HG03342 (cell line): Measurements from ENCODE around the gene TMEM69.
"Not testable (repeated sequence)": the region's sequence is repeated elsewhere in the genome, so short reads cannot be mapped to it uniquely, and the experiment has no call there.

ENCODE experiments used
- ATAC-seq: cut with Tn5 transposase; IDR thresholded peaks from one replicate; pipeline ENCODE4 v1.9.1; 2021; ENCODE audit warnings: mild to moderate bottlenecking, moderate library complexity; ENCODE audit not compliant: unreplicated experiment

Gene TMEM69, protein sequence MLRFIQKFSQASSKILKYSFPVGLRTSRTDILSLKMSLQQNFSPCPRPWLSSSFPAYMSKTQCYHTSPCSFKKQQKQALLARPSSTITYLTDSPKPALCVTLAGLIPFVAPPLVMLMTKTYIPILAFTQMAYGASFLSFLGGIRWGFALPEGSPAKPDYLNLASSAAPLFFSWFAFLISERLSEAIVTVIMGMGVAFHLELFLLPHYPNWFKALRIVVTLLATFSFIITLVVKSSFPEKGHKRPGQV

DNA sequence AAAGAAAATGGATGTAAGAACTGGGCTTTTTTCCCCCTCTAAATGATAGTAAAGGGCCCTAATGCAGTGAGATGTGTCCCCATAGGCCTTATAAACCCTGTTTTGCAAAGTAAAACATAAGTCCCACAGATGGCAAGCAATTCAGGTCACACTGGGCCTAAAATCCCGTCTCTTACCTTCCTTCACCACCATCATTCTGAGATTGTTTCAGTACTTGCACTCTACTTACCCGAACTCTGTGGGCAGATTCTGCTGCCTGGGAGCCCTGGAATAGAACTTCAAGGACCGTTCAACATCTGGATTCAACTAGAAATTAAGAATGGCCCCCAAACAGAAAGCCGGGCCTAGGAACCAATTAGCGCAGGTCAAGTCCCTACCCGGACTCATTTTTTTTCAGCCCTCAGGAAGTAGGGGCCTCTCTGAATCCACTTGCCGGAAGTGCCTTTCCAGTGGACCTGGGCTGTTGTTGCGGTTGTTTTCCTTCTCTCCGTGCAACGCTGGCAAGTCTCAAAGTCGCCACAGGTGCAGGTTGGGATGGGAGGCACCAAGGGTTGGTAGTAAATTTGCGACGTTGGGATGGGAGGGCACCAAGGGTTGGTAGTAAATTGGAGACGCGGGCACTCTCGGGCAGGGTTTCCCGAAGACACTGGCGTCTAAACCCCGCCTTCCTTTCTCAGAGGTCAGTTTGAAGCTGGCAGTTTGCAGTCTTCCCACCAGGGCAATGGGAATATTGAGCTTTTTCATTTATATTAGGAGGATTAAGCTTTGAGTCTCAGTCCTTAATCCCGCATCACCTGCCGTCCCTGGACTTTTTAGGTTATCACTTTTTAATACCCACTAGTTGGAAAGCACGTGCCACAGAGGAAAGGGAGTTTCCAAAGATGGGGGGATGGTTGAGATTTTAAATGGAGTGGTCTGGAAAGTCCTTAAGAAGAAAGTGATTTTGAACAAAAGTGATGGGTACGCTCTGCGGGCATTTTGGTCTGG lies at the start of gene TMEM69:
TSS of gene TMEM69 (plus strand) at position 428 of the 987 bp plus-strand sequence. CDS start 2,888 bp downstream, outside the sequence.
- ATAC-seq, result peak; percentile 26

DNA sequence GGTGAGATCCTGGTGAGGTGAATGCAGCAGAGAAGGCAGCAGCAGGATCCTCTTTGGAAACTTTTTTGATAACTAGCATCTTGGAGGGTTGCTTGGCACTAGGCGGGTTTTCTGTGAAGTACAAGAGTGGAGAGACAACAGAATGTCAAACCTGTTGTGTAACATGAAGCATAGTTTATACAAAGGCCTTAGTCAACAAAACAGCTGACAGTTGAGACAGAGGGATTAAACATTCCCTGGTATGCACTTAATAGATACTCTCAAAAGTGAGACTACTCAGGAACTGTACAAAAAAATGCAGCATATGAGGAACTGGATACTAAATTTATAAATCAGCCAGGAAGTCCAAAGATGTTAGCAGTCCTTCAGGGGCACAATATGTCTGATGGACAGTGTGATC lies 47.7 kb upstream of the TMEM69 start:
- ATAC-seq, result no peak

DNA sequence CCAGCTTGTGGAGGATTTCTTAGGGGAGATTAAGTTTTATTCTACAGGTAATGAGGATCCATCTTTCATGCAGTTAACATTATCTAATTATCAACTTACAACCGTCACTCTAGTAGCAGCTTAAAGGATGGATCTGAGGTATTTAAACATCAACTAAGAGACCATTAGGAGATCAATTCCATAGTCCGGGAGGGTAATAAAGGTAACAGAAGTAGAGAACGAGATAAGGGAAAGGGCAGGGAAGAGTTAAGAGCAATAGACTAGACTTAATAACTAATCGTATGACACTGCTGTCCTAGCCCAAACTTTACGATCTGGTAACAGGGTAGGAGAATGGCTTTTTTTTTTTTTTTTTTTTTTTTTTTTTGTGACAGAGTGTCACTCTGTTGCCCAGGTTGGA lies 44.7 kb upstream of the TMEM69 start:
- ATAC-seq, result no peak

DNA sequence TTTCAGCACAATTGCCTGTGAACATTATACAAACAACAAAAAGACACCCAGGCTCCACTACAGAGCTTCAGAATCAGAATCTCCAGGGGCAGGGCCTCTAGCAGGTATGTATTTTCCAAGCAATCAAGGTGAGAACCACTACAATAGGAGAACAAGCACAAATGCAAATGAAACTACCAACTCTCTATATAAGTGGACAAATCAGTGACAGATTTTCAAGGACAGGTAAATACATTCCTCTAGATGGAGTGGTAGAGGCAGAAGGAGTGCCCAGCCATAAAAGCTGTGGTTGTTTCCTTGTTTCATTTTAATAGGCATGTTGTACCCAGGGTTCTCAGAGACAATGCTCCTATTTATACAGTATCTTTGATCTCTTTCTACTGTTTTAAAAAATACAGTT lies 44.0 kb upstream of the TMEM69 start:
- no peak for ATAC-seq

DNA sequence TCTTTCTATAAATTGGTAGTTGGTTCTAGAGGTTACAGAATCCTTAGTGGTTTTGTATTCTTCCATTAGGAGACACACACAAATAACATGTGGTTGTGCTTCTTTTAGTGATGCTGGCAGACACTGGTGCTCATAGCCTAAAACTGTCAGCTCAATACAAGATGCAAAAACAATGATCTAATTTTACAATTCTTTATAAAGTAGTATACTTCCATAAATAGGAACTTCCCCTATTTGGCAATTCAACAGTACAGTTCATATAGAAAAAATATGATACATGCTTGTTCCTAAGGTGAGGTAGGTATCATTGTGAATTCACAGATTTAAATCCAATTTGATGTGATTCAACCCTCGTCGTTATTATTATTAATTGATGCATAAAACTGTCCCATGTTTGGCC lies 43.3 kb upstream of the TMEM69 start:
- ATAC-seq, result no peak

DNA sequence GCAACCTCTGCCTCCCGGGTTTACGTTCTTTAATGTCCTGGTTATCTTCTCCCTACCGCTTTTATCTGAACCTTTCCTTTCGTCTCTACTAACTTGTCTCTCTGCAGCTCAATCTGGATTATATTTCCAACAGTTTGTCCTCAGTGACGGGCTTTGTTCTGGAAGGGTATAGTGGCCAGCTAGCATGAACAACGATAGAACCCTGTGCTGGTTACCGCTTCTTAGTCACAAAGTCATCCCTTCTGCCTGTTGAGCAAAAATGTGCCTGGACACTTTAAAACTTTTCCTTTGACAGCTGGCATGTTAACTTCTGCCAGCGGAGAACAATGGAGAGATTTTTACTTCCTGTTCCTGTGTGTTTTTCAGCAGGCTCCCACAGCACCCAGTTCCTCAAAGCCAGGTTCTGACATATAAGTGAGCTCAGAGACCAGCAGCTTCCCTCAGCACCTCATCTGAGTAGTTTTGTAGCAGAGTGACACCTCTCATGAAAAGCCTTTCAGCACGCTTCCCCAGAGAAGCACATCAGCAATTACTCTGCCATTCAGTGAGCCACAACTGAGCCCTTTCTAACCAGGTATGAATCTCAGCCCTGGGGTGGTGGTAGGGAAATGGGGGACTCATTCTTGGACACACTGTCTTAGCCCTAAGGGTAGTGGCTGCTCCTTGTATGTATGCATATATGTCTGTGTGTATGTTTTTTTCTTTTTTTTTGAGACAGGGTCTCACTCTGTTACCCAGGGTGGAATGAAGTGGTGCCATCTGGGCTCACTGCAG lies 40.5 kb upstream of the TMEM69 start:
- ATAC-seq, result no peak

DNA sequence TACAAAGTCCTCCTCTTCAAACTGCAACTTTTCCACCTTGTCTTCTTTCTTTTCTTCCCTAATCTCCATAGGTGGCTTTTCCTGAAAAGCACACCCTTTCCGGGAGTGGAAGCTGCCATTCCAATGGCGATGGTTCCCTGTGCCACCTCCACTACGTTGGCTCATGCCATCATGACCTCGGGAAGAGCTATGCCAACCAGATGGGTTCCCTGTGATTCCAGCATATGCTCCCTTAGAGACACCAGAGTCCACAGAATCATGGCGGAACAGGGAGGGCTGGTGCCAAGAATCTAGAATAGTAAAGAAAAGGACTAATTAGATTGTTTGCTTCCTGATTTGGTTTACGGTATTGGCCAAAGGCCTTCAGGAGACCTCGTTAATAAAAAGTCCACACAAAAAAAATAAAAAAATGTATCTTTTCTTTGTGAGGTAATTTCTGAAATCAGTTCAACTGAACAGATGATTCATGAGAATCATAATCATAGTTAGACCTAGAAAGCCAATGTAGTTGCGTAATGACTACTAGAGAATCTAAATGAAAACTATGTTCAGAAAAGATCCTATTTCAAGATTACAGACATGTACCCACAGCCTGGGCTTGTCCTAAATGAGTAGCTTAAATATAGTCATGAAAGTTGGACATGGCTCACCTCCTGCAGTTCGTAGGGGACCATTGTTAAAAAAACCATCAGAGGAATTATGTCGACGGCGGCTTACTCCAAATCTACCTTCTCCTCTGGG lies 33.3 kb upstream of the TMEM69 start:
- ATAC-seq, result no peak

DNA sequence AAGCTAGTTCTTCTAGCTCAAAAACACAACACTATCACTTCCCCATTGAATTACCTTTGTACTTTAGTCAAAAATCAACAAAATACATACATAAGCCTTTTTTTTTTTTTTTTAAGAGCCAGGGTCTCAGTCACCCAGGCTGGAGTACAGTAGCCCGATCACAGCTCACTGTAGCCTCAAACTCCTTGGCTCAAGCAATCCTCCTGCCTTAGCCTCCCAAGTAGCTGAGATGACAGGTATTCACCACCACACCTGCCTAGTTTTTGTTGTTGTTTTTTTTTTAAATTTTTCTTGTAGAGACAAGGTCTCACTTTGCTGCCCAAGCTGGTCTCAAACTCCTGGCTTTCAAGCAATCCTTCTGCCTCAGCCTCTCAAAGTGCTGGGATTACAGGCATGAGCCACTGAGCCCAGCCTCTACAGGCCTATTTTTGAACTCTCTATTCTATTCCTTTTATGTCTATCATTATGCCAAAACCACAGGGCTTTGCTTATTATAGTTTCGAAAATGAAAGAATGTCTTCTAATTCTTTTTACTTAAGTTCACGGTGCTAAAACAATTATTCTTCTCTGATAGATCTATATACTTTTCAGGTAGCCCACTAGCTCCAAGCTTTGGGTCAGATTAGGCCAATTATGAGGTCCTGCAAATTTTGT lies 31.3 kb upstream of the TMEM69 start:
- ATAC-seq, result no peak

DNA sequence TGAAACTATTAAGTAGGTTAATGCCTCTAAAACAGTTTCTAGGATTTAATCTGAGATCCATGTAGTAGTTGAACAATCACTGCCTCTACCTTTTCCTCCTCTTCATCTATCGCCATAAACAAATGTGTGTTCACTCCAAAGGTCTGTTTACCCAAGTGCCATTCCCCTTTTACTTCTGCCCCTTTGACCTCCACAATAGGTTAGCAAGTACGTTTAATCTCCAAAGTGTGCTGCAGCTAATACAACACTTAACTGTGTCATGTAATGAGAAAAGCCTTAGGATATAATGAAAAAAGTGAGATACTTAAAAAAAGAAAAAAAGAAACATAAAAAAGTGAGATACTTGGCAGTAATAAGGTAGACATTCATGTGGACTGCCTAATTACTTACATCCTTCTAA lies 29.8 kb upstream of the TMEM69 start:
- ATAC-seq, result no peak

DNA sequence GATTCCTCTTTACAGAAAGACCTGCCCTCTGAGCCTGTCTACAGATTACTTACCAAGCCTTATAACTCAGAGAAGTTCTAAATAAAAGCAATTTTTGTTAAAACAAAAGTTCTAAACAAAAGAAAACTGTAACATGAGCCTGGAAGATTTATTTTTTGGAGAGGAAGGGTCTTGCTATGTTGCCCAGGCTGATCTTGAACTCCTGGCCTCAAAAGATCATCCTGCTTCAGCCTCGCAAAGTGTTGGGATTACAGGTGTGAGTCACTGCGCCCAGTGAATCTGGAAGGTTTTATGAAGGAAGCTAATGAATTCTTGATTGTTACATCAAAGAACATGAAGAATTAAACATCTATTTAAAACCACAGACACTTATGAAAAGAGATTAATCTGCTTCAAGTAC lies 28.8 kb upstream of the TMEM69 start:
- no peak for ATAC-seq

DNA sequence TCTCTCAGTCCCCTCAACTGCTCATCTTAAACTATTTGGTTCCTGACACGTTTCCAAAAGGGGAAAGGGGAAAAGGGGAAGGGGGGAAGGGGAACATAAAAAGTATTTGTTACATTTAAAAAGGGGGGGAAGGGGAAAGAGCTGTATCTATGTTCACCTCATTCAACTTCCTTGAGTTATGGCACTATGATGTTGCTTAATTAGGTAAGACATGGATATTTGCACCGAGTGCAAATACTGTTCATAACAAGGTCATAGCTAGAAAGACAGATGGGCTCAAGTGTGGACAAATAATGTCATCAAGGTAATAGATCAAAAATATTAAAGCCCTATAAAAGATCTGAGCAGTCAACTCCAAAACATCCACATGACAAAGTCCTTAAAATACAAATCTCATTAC lies 27.6 kb upstream of the TMEM69 start:
- ATAC-seq, result no peak

DNA sequence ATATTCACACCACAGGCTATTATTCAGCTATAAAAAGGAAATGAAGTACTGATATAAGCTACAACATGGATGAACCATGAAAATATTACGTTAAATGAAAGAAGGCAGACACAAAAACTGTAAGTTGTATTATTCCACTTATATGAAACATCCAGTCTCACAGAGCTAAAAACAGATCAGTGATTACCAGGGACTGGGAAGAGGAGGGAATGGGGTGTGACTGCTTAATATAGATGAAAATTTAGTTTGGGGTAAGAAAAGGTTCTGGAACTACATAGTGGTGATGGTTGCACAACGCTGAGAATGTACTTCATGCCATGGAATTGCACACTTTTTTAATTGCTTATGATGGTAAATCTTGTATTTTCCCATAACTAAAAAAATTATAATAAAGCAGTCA lies 21.1 kb upstream of the TMEM69 start:
- no peak for ATAC-seq

DNA sequence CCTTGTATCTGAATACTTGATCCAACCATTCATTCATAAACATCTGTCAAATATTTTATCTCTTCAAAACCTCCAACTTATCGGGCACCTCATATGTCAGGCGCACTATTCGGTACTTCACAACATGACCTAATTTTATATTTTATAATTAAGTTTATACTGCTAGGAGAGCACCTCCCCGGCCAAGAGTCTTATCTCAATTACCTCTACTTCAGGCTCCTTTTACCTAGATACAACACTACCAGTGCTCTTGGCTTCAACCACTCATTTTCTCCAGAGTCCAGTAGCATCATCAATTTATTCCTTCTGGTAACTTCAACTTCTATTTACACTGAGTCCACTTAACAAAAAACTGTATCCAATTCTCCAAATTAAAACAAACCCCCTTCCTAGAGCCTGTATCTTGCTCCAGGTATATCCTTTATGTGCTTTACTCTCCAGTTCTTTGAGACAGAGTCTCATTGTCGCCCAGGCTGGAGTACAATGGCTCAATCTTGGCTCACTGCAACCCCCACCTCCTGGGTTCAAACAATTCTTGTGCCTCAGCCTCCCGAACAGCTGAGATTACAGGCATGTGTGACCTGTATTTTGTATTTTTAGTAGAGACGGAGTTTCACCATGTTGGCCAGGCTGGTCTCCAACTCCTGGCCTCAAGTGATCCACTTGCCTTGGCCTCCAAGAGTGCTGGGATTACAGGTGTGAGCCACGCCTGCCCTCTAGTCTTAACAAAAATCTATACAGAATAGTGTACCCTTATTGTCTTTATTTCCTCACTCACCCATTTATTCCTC lies 20.5 kb upstream of the TMEM69 start:
- ATAC-seq, result no peak

DNA sequence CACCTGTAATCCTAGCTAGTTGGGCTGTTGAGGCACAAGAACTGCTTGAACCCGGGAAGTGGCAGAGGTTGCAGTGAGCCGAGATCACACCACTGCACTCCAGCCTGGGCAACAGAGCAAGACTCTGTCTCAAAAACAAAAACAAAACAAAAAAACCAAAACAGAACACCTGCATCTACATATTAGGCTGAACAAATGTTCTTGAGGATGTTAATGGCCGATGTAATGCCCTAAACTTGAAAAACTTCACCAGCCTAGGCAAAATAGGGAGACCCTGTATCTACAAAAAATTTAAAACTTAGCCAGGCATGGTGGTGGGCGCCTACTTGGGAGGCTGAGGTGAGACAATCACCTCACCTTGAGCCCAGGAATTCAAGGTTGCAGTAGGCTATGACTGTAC lies 19.5 kb upstream of the TMEM69 start:
- ATAC-seq, result no peak

DNA sequence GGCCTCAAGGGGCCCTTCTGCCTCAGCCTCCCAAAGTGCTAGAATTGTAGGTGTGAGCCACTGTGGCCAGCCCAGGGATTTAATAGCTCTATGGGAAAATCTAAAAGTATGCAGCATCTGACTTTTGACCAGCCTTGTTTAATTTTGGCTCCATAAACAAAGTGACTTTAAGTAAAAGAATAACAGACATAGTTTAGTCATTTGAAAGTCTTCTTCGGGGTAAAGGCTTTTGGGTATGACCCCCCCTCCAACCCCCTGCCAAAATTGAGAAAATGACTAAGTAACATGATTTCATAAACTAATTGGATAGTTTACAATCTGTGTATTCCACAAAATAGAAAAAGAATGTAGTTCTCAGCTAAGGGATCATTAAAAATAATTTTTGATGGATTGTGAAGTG lies 18.6 kb upstream of the TMEM69 start:
- no peak for ATAC-seq

DNA sequence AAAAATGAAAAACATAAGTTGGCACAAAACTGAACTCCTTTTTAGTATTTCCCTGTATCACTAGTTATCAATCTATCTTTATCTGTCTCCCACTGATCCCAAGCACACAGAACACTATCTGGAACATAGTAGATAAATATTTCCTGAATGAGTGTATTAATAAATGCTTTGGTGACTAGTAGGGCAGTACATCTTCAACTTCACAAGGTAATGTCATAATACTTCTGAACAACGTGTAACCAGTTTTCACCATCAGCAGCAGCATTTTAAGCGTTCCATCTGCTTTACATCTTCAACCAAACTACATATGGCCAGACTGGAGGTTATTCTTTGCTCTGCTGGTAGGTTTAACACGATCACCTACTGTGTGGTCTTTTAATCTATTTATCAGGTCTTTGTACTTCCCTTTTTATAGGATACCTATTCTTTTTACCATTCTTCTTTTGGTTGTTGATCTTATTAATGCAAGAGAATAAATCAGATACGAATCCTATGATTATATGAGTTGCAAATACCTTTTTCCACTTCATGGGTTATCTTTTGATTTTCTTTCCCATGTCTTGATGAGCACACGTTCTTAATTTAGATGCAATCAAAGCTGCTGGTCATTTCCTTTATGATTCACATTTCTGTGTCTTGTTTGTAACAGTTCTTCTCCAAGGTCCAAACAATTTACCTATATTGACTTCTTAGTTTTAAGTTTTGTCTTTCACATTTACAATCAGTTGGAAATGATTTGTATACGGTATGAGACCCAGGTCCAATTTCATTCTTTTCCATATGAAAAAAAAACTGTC lies 17.9 kb upstream of the TMEM69 start:
- no peak for ATAC-seq

DNA sequence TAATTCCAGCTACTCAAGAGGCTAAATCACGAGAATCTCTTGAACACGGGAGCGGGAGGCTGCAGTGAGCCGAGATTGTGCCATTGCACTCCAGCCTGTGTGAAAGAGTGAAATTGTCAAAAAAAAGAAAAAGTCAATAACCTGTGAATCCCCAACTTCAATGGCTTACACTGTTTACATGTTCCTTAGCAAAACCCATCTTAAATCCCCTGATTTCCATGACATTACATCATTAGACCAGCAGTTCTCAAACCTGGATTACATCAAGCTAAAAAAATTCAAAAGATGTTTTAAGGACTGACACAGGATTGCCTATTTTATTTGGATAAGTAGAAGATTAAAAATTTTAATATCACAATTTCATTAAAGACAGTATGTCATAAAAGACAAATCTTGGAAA lies 14.0 kb upstream of the TMEM69 start:
- no peak for ATAC-seq

DNA sequence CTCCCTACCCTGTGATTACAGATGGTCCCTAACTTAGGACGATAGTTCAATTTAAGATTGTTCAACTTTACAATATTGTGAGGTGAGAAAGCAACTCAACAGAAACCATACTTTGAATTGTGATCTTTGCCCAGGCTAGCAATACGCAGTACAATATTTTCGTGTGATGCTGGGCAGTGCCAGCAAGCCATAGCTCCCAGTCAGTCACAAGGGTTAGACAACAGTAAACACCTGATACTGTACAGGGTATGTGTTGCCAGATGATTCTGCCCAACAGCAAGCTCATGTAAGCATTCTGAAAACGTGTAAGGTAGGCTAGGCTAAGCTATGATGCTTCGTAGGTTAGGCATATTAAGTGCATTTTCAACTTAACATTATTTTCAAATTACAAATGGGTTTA lies 13.5 kb upstream of the TMEM69 start:
- no peak for ATAC-seq

DNA sequence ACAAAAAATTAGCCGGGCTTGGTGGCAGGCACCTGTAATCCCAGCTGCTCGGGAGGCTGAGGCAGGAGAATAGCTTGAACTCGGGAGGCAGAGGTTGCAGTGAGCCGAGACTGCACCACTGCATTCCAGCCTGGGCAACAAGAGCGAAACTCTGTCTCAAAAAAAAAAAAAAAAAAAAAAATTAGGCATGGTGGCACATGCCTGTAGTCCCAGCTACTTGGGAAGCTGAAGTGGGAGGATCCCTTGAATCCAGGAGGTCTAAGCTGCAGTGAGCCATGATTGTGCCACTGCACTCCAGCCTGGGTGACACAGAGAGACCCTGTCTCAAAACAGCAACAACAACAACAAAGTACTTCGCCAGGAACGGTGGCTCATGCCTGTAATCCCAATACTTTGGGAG lies 11.4 kb upstream of the TMEM69 start:
- not testable (repeated sequence) for ATAC-seq
